Epidermal melanocyte (primary cell): ENCODE results near the gene C1orf141.
A peak's percentile ranks its signal among the peaks of the same experiment; 100 is the strongest.
"Not testable (repeated sequence)": the region's sequence is repeated elsewhere in the genome, so short reads cannot be mapped to it uniquely, and the experiment has no call there.

ENCODE experiments used
- DNase-seq: peaks from one replicate; pipeline ENCODE4 v3.0.0; 2011; ENCODE audit warnings: low spot score; ENCODE audit not compliant: insufficient read length

The C1orf141 gene

GRCh38 chr1:67143966-67144365 is 9.2 kb upstream of the C1orf141 start:
- DNase-seq = no peak

DNA sequence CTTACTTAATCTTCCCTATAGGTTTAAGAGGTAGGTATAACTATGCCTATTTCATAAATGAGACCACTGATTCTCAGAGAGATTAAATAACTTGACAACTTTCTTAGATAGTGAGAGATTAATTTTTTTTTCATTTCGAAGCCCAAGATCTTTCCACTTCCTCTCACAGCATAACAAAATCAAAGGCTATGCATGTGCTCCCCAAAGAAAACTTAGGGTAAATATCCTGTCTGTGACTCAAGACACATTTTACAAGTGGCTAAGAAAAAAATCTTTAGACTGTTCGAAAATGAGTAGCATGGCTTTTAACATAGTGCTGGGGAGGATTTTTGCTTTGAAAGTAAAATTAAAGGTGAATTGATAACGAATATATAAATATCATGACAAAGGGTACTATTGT is 8.2 kb upstream of the C1orf141 start:
- DNase-seq = no peak

- DNase-seq = not testable (repeated sequence)
Observed at GRCh38 chr1:67141832-67142231, 7.1 kb upstream of the C1orf141 start.

DNA sequence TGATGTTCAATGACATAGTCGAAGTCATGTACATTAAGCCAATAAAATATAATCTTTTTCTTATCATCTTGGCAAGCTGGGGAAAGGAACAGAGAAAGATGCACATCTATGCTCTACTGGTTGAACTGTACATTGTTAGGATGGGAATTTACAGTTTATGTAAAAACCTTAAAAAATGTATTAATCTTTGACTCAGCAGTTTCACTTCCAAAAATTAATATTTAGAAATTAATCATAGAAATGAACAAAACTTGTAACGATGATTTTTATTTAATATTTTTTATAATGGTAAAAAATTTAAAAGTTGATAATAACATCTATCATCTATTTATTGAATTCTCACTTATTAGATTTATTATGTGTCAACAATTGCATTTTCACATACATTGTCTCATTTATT is 5.7 kb upstream of the C1orf141 start:
- no peak for DNase-seq

GRCh38 chr1:67138813-67139499 is 4.2 kb upstream of the C1orf141 start:
- no peak for DNase-seq

DNA sequence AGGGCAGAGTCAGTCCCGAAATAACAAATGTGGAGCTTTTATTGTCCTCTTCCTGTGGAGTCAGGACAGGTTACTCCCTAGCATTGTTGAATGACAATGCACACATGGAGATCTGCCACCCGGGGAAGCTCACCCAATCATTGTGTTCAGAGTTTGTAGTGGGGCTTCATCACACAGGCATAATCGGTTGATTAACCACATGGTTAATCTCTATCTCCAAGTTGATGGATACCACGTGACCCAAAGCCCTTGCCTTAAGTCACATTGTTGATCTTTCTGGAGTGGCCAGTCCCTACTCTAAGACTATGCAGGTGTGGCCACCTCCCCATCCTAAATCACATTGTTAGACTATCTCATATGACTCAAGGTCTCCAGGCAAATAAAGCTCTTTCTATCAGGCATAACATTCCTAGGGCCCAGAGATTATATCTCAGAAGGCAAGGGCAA is 2.6 kb upstream of the C1orf141 start:
- no peak for DNase-seq

DNA sequence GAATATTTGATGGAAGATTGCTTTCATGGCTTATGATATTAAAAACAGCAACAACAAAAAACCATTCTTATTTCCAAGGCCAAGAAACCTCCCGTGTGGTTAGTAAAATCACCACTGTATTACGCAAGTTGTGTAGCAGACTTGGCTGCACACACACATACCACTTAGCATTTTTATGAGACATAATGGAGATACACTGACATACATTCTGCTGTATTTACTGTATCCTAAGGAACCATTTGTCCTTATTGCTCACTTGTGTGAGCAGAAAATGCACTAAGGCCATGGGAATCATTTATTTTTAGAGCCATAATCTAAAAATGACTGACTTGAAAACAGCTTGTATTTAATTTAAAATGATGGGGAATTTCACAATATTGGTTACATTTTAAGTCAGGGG is 584 bp upstream of the C1orf141 start:
- DNase-seq = no peak

DNA sequence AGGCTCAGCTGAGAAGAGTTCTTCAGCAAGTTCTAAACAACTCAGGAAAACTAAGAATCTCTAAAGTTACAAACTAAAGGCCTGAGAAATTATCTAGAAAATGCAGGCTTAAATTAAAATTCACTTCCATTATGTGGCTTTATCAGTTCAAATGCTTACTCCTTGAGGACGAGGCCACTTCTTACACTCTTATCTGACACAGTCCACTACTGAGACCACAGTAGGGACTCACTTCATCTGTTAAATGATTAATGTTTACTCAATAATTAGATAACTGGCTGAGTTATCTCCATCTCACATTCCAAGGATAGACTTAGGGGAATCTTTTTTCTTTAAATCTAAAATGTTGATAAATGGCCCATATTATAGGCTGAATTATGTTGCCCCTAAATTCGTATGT is 1.6 kb downstream of the C1orf141 start:
- no peak for DNase-seq

- no peak for DNase-seq
Observed at GRCh38 chr1:67130673-67131072, 4.1 kb downstream of the C1orf141 start.

DNA sequence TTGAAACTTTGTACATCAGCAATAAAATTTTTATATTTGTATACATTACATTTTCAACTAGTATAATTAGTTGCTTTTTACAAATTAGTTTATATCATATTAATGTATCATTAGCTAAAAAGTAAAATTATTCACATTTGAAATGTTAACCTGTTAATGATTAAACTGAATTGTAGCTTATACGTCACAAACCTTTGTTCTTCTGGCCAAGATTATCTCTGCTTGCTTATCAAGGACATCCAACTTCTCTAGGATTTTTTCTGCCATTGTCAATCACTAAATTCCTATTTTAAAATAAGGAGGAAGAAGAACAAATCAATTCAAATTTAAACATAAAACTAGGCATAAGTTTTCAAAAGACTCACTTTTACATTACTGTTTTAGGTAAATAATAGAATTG is 7.8 kb downstream of the C1orf141 start:
- DNase-seq = no peak

DNA sequence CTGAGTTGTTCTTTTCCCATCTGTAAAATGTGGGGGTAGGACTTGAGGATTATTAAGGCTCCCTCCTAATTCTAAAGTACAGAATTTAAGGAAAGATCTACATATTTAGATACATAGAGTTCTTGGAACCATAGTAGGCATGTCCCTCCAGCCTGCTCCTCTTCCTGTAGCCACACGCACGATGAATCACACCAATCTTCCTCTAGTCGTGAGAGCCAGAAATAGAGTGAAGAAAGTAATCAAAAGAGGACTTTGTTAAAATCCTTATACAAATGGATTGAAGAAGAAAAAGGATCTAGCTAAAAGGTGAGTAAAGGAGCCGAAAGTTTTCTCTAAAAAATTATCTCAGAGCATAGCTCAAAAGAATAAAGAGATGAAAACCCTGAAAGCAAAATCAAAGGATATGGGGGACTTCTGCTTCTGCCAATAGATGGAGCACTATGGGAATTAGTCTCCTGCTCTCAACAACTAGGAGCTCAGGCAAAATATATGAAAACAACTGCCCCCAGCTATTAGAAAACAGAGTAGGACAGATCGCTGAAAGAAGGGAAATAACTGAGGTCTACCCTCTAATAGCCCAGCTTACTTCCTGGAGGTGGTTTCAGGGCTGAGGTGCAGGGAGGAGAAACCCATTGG is 8.5 kb downstream of the C1orf141 start:
- no peak for DNase-seq

DNA sequence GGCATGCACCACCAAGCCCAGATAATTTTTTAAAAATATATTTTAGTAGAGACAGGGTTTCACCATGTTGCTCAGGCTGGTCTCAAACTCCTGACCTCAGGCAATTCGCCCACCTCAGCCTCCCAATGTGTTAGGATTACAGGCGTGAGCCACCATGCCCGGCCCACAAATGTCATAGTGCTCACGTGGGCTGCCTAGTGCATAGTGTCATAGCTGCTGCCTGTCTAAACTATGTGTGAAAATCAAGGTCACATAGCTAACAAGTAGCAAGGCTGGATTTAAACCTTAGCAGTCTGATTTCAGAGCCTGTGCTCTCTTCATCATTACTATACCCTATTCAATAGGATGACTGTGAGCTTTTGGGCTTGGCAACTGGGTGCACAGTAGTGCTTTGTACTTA is 10.3 kb downstream of the C1orf141 start:
- DNase-seq = no peak

GRCh38 chr1:67120855-67121619 is 13.7 kb downstream of the C1orf141 start:
- no peak for DNase-seq

DNA sequence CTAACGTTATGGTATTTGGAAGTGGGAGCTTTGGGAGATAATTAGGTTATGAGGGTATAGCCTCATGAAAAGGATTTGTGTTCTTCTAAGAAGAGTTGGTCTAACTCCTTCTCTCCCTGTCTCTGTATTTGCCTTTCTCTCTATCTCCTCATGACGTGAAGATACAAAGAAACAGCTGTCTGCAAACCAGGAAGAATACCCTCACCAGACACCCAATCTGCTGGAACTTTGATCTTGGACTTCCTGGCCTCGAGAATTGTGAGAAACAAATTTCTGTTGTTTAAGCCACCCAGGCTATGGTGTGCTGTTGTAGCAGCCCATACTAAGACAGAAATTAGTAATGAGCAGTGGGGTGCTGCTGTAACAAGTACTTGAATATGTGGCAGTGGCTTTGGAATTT is 16.1 kb downstream of the C1orf141 start:
- DNase-seq = no peak

DNA sequence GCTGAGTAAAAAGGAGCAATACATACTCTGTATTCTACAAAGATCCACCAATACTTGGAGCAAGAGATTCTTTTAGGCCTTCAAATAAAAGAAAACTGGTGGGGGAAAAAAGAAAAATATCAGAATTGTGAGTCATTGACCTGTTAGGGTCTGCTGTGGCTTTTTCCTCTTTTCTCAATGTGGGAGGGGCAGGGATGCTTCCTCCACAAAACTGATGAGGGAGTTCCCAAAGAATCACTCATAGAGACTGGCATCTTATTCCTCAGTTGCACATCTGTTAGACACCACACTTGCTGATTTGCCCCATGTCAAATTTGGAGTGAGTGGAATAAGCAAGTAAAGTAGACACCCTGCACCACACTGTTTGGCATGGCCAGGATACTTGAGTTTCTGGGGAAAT is 16.6 kb downstream of the C1orf141 start:
- no peak for DNase-seq

- no peak for DNase-seq
Observed at GRCh38 chr1:67114162-67114561, 20.6 kb downstream of the C1orf141 start.

GRCh38 chr1:67110352-67110751 is 24.4 kb downstream of the C1orf141 start:
- no peak for DNase-seq

DNA sequence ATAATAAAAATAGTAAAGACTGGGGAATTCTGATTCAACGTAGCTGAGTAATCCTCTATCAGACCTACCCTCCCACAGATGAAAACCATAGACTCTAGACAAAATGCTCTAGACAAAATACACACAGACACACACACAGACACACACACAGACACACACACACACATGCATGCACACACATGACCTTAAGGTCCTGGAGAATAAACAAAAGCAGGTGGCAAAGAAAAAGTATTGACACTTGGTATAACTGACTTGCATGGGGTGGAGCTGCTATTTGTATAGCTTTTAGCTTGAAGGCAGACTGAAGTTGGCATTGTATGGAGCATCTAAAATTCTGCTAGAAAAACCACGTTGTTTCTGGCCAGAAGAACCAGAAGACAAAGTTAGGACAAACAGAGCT is 29.3 kb downstream of the C1orf141 start:
- DNase-seq = no peak

DNA sequence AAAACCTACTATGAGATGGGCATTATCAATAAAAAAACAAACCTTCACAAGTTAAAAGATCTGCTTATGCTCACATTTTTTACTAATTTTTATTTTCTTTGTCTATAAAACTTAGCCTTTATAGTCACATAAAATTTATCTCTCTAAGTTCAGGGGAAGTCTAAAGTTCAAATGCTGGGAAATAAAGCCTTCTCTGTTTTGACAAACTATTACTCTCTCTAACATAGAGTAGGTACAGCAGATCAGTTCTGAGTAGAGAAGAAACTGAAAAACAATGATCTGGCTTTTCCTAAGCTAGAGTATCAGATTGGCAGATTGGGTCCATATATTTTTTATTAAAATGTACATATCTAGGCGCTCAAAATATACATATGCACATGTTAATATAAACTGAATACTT is 31.2 kb downstream of the C1orf141 start:
- DNase-seq = no peak

- no peak for DNase-seq
Observed at GRCh38 chr1:67100833-67101232, 33.9 kb downstream of the C1orf141 start.

- DNase-seq = peak; percentile 31
Observed at GRCh38 chr1:67097305-67097704, 37.5 kb downstream of the C1orf141 start.

GRCh38 chr1:67094191-67094590 is 40.6 kb downstream of the C1orf141 start:
- no peak for DNase-seq
